ENCODE measurements around the gene CAMK2G. TPM values are rescaled to one million over a fixed set of nuclear protein-coding genes. Genes with fewer than 3 reads are reported as not detected.

The CAMK2G gene
- total and polyA plus RNA-seq, 4 donors: 6.8 to 18.3 (median 9.9) TPM

GRCh38 chr10:73780301-73780700 lies 94.1 kb downstream of the CAMK2G start:
- TF ChIP-seq RXRA (IDR thresholded peaks at IDR 0.05): no peak
- TF ChIP-seq NR2F2 (IDR thresholded peaks at IDR 0.05): no peak
- TF ChIP-seq, protein P1, sequence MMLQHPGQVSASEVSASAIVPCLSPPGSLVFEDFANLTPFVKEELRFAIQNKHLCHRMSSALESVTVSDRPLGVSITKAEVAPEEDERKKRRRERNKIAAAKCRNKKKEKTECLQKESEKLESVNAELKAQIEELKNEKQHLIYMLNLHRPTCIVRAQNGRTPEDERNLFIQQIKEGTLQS (IDR thresholded peaks at IDR 0.05): no peak
- TF ChIP-seq FOXA1 (IDR thresholded peaks at IDR 0.05): no peak
- TF ChIP-seq, protein P2, sequence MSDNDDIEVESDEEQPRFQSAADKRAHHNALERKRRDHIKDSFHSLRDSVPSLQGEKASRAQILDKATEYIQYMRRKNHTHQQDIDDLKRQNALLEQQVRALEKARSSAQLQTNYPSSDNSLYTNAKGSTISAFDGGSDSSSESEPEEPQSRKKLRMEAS (IDR thresholded peaks at IDR 0.05): no peak
- TF ChIP-seq, protein P3, sequence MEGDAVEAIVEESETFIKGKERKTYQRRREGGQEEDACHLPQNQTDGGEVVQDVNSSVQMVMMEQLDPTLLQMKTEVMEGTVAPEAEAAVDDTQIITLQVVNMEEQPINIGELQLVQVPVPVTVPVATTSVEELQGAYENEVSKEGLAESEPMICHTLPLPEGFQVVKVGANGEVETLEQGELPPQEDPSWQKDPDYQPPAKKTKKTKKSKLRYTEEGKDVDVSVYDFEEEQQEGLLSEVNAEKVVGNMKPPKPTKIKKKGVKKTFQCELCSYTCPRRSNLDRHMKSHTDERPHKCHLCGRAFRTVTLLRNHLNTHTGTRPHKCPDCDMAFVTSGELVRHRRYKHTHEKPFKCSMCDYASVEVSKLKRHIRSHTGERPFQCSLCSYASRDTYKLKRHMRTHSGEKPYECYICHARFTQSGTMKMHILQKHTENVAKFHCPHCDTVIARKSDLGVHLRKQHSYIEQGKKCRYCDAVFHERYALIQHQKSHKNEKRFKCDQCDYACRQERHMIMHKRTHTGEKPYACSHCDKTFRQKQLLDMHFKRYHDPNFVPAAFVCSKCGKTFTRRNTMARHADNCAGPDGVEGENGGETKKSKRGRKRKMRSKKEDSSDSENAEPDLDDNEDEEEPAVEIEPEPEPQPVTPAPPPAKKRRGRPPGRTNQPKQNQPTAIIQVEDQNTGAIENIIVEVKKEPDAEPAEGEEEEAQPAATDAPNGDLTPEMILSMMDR (IDR thresholded peaks at IDR 0.05; ENCODE audit: low read depth, low read length, missing input control): no peak
- TF ChIP-seq SP1 (IDR thresholded peaks at IDR 0.05): no peak
- TF ChIP-seq TAF1 (conservative IDR thresholded peaks at IDR 0.05): no peak
- TF ChIP-seq GABPA (IDR thresholded peaks at IDR 0.05 in 1 of 2, conservative IDR thresholded peaks at IDR 0.05 in 1 of 2): no peak
- TF ChIP-seq, protein P4, sequence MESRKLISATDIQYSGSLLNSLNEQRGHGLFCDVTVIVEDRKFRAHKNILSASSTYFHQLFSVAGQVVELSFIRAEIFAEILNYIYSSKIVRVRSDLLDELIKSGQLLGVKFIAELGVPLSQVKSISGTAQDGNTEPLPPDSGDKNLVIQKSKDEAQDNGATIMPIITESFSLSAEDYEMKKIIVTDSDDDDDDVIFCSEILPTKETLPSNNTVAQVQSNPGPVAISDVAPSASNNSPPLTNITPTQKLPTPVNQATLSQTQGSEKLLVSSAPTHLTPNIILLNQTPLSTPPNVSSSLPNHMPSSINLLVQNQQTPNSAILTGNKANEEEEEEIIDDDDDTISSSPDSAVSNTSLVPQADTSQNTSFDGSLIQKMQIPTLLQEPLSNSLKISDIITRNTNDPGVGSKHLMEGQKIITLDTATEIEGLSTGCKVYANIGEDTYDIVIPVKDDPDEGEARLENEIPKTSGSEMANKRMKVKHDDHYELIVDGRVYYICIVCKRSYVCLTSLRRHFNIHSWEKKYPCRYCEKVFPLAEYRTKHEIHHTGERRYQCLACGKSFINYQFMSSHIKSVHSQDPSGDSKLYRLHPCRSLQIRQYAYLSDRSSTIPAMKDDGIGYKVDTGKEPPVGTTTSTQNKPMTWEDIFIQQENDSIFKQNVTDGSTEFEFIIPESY (IDR thresholded peaks at IDR 0.05): no peak
- no peak for TF ChIP-seq HNF4A (conservative IDR thresholded peaks at IDR 0.05)
- no peak for TF ChIP-seq EGR1 (IDR thresholded peaks at IDR 0.05; ENCODE audit: low read depth in 2 of 2)
- TF ChIP-seq RAD21 (IDR thresholded peaks at IDR 0.05): no peak
- TF ChIP-seq JUND (IDR thresholded peaks at IDR 0.05): no peak
- no peak for TF ChIP-seq FOXA2 (IDR thresholded peaks at IDR 0.05)
- no peak for TF ChIP-seq REST (IDR thresholded peaks at IDR 0.05)
- no peaks in the 10 kb centered on the region for H3K9me3 ChIP-seq (ENCODE audit: control insufficient read depth in 4 of 4, low read length in 3 of 4)
- H3K4me3 ChIP-seq (ENCODE audit: low read depth in 1 of 3, low read length in 3 of 3): no peak overlapping the region
- 86% methylated on average over 5 of the region's 5 CpGs for WGBS
- H3K9ac ChIP-seq (ENCODE audit: low read depth in 1 of 2, low read length in 2 of 2): no peak overlapping the region
- H3K36me3 ChIP-seq (ENCODE audit: control insufficient read depth in 4 of 4, insufficient read depth in 3 of 4, low read depth in 1 of 4, low read length in 3 of 4): peaks cover 4 to 12% (median 5%) of the 10 kb centered on the region in 4 donors
- no peaks in the 10 kb centered on the region for H3K27me3 ChIP-seq (ENCODE audit: control insufficient read depth in 4 of 4, insufficient read depth in 4 of 4, low read length in 3 of 4)
- peaks cover 0 to 33% (median 30%) of the 10 kb centered on the region in 4 donors for H3K4me1 ChIP-seq (ENCODE audit: control insufficient read depth in 4 of 4, insufficient read depth in 4 of 4, low read length in 3 of 4)
- H3K27ac ChIP-seq (ENCODE audit: low read depth in 1 of 2, low read length in 2 of 2): no peak overlapping the region
- no peak for DNase-seq (ENCODE audit: low spot score)
